ENCODE results near the gene NANOG.
"Not testable (repeated sequence)": the region's sequence is repeated elsewhere in the genome, so short reads cannot be mapped to it uniquely, and the experiment has no call there.

NANOG gene

DNA sequence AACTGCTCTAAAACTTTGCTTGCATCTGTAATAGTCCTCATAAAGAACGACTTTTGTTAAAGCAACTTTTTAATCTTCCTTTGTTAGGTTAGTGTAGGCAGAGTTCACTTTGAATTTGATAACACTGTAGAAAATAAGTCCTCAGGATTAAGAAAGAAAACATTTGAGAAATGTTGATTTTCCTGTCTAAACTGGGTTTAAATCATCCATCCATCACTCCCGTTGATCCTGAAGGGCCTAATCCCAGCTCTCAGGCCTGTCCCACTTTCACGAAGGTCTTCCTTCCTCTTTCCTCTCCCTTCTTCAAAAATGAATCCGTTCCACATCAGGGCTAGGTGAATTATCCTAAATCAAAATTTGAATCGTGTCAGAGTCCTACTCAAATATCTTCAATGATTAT lies 46.6 kb downstream of the NANOG start:
- Histone ChIP-seq H3K9ac (ENCODE audit: insufficient read length, low read depth) (no peak overlapping the region), H3K4me1 (ENCODE audit: insufficient read depth, insufficient read length) (peaks cover 5% of the 10 kb centered on the region), H3K9me3 (ENCODE audit: insufficient read depth, low read length) (no peaks in the 10 kb centered on the region), H3K27me3 (ENCODE audit: insufficient read depth, insufficient read length) (no peaks in the 10 kb centered on the region), H3K4me3 (ENCODE audit: insufficient read length, low read depth) (no peak overlapping the region), H3K36me3 (ENCODE audit: insufficient read depth, insufficient read length, low read length) (peaks cover 4% of the 10 kb centered on the region)
- TF ChIP-seq YY1 (IDR thresholded peaks at IDR 0.05; ENCODE audit: insufficient read depth, insufficient read length), result no peak
- no peak for TF ChIP-seq ZNF274 (IDR thresholded peaks at IDR 0.05; ENCODE audit: low read depth, low read length)
- no peak for TF ChIP-seq SUZ12 (IDR thresholded peaks at IDR 0.05; ENCODE audit: extremely low read depth, insufficient read depth, insufficient read length)
- DNase-seq (ENCODE audit: low read depth, low spot score), result no peak

DNA sequence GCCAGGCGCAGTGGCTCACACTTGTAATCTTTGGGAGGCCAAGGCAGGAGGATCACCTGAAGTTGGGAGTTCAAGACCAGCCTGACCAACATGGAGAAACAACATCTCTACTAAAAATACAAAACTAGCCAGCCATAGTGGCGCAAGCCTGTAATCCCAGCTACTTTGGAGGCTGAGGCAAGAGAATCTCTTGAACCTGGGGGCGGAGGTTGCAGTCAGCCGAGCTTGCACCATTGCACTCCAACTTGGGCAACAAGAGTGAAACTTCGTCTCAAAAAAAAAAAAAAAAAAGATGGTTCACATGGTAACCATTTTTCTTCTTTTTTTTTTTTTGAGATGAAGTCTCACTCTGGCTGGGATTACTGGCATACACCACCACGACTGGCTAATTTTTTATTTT lies 48.2 kb downstream of the NANOG start:
- Histone ChIP-seq H3K9ac (ENCODE audit: insufficient read length, low read depth) (no peak overlapping the region), H3K27me3 (ENCODE audit: insufficient read depth, insufficient read length) (no peaks in the 10 kb centered on the region), H3K9me3 (ENCODE audit: insufficient read depth, low read length) (no peaks in the 10 kb centered on the region), H3K4me1 (ENCODE audit: insufficient read depth, insufficient read length) (peaks cover 8% of the 10 kb centered on the region), H3K36me3 (ENCODE audit: insufficient read depth, insufficient read length, low read length) (no peaks in the 10 kb centered on the region), H3K4me3 (ENCODE audit: insufficient read length, low read depth) (no peak overlapping the region)
- no peak for DNase-seq (ENCODE audit: low read depth, low spot score)
- TF ChIP-seq SUZ12 (IDR thresholded peaks at IDR 0.05; ENCODE audit: extremely low read depth, insufficient read depth, insufficient read length) (no peak), ZNF274 (IDR thresholded peaks at IDR 0.05; ENCODE audit: low read depth, low read length) (no peak), YY1 (IDR thresholded peaks at IDR 0.05; ENCODE audit: insufficient read depth, insufficient read length) (no peak)

- not testable (repeated sequence) for H3K9me3 ChIP-seq (ENCODE audit: insufficient read depth, low read length); H3K9ac ChIP-seq (ENCODE audit: insufficient read length, low read depth); H3K4me3 ChIP-seq (ENCODE audit: insufficient read length, low read depth); DNase-seq (ENCODE audit: low read depth, low spot score); H3K27me3 ChIP-seq (ENCODE audit: insufficient read depth, insufficient read length); H3K36me3 ChIP-seq (ENCODE audit: insufficient read depth, insufficient read length, low read length); H3K4me1 ChIP-seq (ENCODE audit: insufficient read depth, insufficient read length)
Measured at GRCh38 chr12:7839226-7839625, 50.0 kb downstream of the NANOG start.

GRCh38 chr12:7839848-7840247 lies 50.6 kb downstream of the NANOG start:
- not testable (repeated sequence) for H3K27me3 ChIP-seq (ENCODE audit: insufficient read depth, insufficient read length); H3K9me3 ChIP-seq (ENCODE audit: insufficient read depth, low read length); DNase-seq (ENCODE audit: low read depth, low spot score)

GRCh38 chr12:7842444-7842843 lies 53.2 kb downstream of the NANOG start:
- not testable (repeated sequence) for H3K9me3 ChIP-seq (ENCODE audit: insufficient read depth, low read length); H3K27me3 ChIP-seq (ENCODE audit: insufficient read depth, insufficient read length); H3K4me1 ChIP-seq (ENCODE audit: insufficient read depth, insufficient read length); DNase-seq (ENCODE audit: low read depth, low spot score); H3K36me3 ChIP-seq (ENCODE audit: insufficient read depth, insufficient read length, low read length); H3K9ac ChIP-seq (ENCODE audit: insufficient read length, low read depth); H3K4me3 ChIP-seq (ENCODE audit: insufficient read length, low read depth)

More at GRCh38 chr12:7839848-7840247, 50.6 kb downstream of the NANOG start:
- H3K9ac ChIP-seq (ENCODE audit: insufficient read length, low read depth); H3K4me3 ChIP-seq (ENCODE audit: insufficient read length, low read depth); H3K4me1 ChIP-seq (ENCODE audit: insufficient read depth, insufficient read length); H3K36me3 ChIP-seq (ENCODE audit: insufficient read depth, insufficient read length, low read length): not testable (repeated sequence)

GRCh38 chr12:7843149-7843548 lies 53.9 kb downstream of the NANOG start:
- H3K4me1 ChIP-seq (ENCODE audit: insufficient read depth, insufficient read length); DNase-seq (ENCODE audit: low read depth, low spot score); H3K4me3 ChIP-seq (ENCODE audit: insufficient read length, low read depth); H3K9ac ChIP-seq (ENCODE audit: insufficient read length, low read depth); H3K36me3 ChIP-seq (ENCODE audit: insufficient read depth, insufficient read length, low read length); H3K9me3 ChIP-seq (ENCODE audit: insufficient read depth, low read length); H3K27me3 ChIP-seq (ENCODE audit: insufficient read depth, insufficient read length): not testable (repeated sequence)

GRCh38 chr12:7843583-7843982 lies 54.4 kb downstream of the NANOG start:
- not testable (repeated sequence) for H3K27me3 ChIP-seq (ENCODE audit: insufficient read depth, insufficient read length)

GRCh38 chr12:7844116-7844515 lies 54.9 kb downstream of the NANOG start:
- no peak for DNase-seq (ENCODE audit: low read depth, low spot score)
- Histone ChIP-seq H3K4me1 (ENCODE audit: insufficient read depth, insufficient read length) (peaks cover 3% of the 10 kb centered on the region), H3K9ac (ENCODE audit: insufficient read length, low read depth) (peak overlapping the region; percentile 50), H3K36me3 (ENCODE audit: insufficient read depth, insufficient read length, low read length) (peaks cover 4% of the 10 kb centered on the region), H3K4me3 (ENCODE audit: insufficient read length, low read depth) (peak overlapping the region; percentile 29), H3K27me3 (ENCODE audit: insufficient read depth, insufficient read length) (no peaks in the 10 kb centered on the region), H3K9me3 (ENCODE audit: insufficient read depth, low read length) (0 out of 2 replicates have a peak, but pooled peaks cover 3% of the 10 kb centered on the region)
- TF ChIP-seq ZNF274 (IDR thresholded peaks at IDR 0.05; ENCODE audit: low read depth, low read length), result no peak
- no peak for TF ChIP-seq SUZ12 (IDR thresholded peaks at IDR 0.05; ENCODE audit: extremely low read depth, insufficient read depth, insufficient read length)
- TF ChIP-seq YY1 (IDR thresholded peaks at IDR 0.05; ENCODE audit: insufficient read depth, insufficient read length), result no peak

More at GRCh38 chr12:7843583-7843982, 54.4 kb downstream of the NANOG start:
- not testable (repeated sequence) for H3K36me3 ChIP-seq (ENCODE audit: insufficient read depth, insufficient read length, low read length); DNase-seq (ENCODE audit: low read depth, low spot score); H3K9me3 ChIP-seq (ENCODE audit: insufficient read depth, low read length); H3K4me1 ChIP-seq (ENCODE audit: insufficient read depth, insufficient read length)
- Histone ChIP-seq H3K9ac (ENCODE audit: insufficient read length, low read depth) (peak overlapping the region; percentile 50), H3K4me3 (ENCODE audit: insufficient read length, low read depth) (peak overlapping the region; percentile 29)

GRCh38 chr12:7847226-7848097 lies 58.3 kb downstream of the NANOG start:
- not testable (repeated sequence) for DNase-seq (ENCODE audit: low read depth, low spot score); H3K9ac ChIP-seq (ENCODE audit: insufficient read length, low read depth); H3K4me1 ChIP-seq (ENCODE audit: insufficient read depth, insufficient read length); H3K4me3 ChIP-seq (ENCODE audit: insufficient read length, low read depth); H3K9me3 ChIP-seq (ENCODE audit: insufficient read depth, low read length); H3K27me3 ChIP-seq (ENCODE audit: insufficient read depth, insufficient read length)
- H3K36me3 ChIP-seq (ENCODE audit: insufficient read depth, insufficient read length, low read length), result peaks cover 23% of the 10 kb centered on the region

GRCh38 chr12:7848098-7848422 lies 58.9 kb downstream of the NANOG start:
- H3K4me3 ChIP-seq (ENCODE audit: insufficient read length, low read depth); H3K9me3 ChIP-seq (ENCODE audit: insufficient read depth, low read length); DNase-seq (ENCODE audit: low read depth, low spot score); H3K27me3 ChIP-seq (ENCODE audit: insufficient read depth, insufficient read length); H3K4me1 ChIP-seq (ENCODE audit: insufficient read depth, insufficient read length); H3K9ac ChIP-seq (ENCODE audit: insufficient read length, low read depth): not testable (repeated sequence)
- H3K36me3 ChIP-seq (ENCODE audit: insufficient read depth, insufficient read length, low read length), result peaks cover 29% of the 10 kb centered on the region

Data from NT2/D1 (cell line).